K562 (cell line): Measurements from ENCODE around the gene C11orf54. TPM values are rescaled to one million over a fixed set of nuclear protein-coding genes. Genes with fewer than 3 reads are reported as not detected.

Experiments used
- ADNP ChIP-seq: fragments of 200-800 bp; sonication (Bioruptor generic); IDR thresholded peaks from 2 replicates; pipeline ENCODE4 v1.6.1; 2016; ENCODE audit warnings: missing genetic modification characterization, missing compliant biosample characterization
- MXI1 ChIP-seq: IDR thresholded peaks from 2 replicates; pipeline ENCODE4 v1.6.1; 2011; ENCODE audit warnings: low read depth, mild to moderate bottlenecking, improper control_type of control experiment, low read length
- POLR3G ChIP-seq: IDR thresholded peaks from 2 replicates; pipeline ENCODE4 v1.6.1; 2011; ENCODE audit not compliant: insufficient read length, insufficient replicate concordance; ENCODE audit errors: extremely low read depth
- RNF2 ChIP-seq: sonication (generic); IDR thresholded peaks from 2 replicates; pipeline ENCODE4 v1.6.1; 2016
- ZNF274 ChIP-seq: IDR thresholded peaks from 2 replicates; pipeline ENCODE4 v1.6.1; 2011; ENCODE audit warnings: low read depth, mild to moderate bottlenecking, low read length, moderate library complexity, borderline replicate concordance
- ZNF3 ChIP-seq: fragments of 250-450 bp; sonication (Bioruptor Pico); IDR thresholded peaks from 2 replicates; pipeline ENCODE4 v1.5.0; 2021; ENCODE audit warnings: mild to moderate bottlenecking, moderate library complexity
- ZNF445 ChIP-seq: fragments of 250-450 bp; sonication (Bioruptor Pico); IDR thresholded peaks from 2 replicates; pipeline ENCODE4 v1.4.0; 2020; ENCODE audit warnings: low read depth, mild to moderate bottlenecking, moderate library complexity
- ZNF764 ChIP-seq: fragments of 250-450 bp; sonication (Bioruptor Pico); IDR thresholded peaks from 2 replicates; pipeline ENCODE4 v1.4.0; 2020; ENCODE audit warnings: low read depth, mild to moderate bottlenecking, moderate library complexity
- ZNF77 ChIP-seq: fragments of 250-450 bp; sonication (Bioruptor Pico); IDR thresholded peaks from 2 replicates; pipeline ENCODE4 v1.5.0; 2020
- ZZZ3 ChIP-seq: fragments of 450-650 bp; IDR thresholded peaks from 2 replicates; pipeline ENCODE4 v1.6.1; 2016; ENCODE audit warnings: antibody characterized with exemption, mild to moderate bottlenecking, moderate library complexity
- polyA plus RNA-seq, 8 experiments: library from polyadenylated mRNA; depleted of rRNA in 4 of 8; stranded (reverse) in 5 of 8; unstranded in 3 of 8; fragments of >200 nt; fragmentation: Nextera tagmentation in 2 of 8; fragmentation: Illumina TruSeq in 1 of 8; extraction: Ambion mirVana in 2 of 8; extraction: Trizol in 1 of 8; gene quantifications; 2 replicates each; pipeline versions ENCODE4 v1.2.1 to v1.2.3, GENCODE V29; 2011 to 2014; ENCODE audit warnings: inconsistent platforms in 1 of 8, missing spikeins in 1 of 8
- total RNA-seq, 7 experiments: library from RNA; depleted of rRNA in 6 of 7; stranded (reverse); fragments of >200 nt in 6 of 7; fragmentation: Illumina TruSeq in 2 of 7; extraction: Trizol in 2 of 7; gene quantifications; 2 replicates each; pipeline versions ENCODE4 v1.2.1 to v1.2.3, GENCODE V29; 2011 to 2021; ENCODE audit warnings: low replicate concordance in 1 of 7
- TF ChIP-seq, protein P1 (sequence below), 2 experiments: fragments of 450-650 bp; formaldehyde crosslinking in 1 of 2; IDR thresholded peaks; 2 replicates each; pipeline versions ENCODE4 v1.4.0 to v1.6.1; 2014 to 2020; ENCODE audit warnings: mild to moderate bottlenecking in 2 of 2, borderline replicate concordance in 1 of 2, low read depth in 1 of 2
- TF ChIP-seq, protein P2 (sequence below): fragments of 450-650 bp; formaldehyde crosslinking; conservative IDR thresholded peaks from 2 replicates; pipeline ENCODE4 v1.4.0; 2022; ENCODE audit warnings: mild to moderate bottlenecking, missing genetic modification characterization
- TF ChIP-seq, protein P3 (sequence below): fragments of 250-450 bp; sonication (Bioruptor Pico); IDR thresholded peaks from 2 replicates; pipeline ENCODE4 v1.4.0; 2020

Gene C11orf54
- total and polyA plus RNA-seq, 9 of the 15 experiments (the other 6 are each of a cell fraction or from before 2014, with no cell fraction given): 13.4 to 33.0 (median 23.1) TPM

DNA sequence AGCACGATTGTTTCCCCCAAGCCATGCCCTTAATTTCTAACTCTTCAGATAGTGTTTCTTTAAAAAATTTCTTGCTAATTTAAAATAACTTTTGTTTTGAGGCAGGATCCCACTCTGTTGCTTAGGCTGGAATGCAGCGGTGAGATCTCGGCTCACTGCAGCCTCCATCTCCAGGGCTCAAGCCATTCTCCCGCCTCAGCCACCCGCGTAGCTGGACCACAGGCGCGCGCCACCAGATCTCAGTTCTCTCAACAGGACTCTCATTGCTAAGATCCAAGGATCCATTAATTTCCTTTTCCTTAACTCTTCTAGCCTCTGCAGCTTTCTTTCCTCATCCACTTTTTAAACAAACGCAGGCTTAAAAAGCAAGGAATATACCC, 42.3 kb downstream of the C11orf54 start (continued):
- TF ChIP-seq, protein P1, sequence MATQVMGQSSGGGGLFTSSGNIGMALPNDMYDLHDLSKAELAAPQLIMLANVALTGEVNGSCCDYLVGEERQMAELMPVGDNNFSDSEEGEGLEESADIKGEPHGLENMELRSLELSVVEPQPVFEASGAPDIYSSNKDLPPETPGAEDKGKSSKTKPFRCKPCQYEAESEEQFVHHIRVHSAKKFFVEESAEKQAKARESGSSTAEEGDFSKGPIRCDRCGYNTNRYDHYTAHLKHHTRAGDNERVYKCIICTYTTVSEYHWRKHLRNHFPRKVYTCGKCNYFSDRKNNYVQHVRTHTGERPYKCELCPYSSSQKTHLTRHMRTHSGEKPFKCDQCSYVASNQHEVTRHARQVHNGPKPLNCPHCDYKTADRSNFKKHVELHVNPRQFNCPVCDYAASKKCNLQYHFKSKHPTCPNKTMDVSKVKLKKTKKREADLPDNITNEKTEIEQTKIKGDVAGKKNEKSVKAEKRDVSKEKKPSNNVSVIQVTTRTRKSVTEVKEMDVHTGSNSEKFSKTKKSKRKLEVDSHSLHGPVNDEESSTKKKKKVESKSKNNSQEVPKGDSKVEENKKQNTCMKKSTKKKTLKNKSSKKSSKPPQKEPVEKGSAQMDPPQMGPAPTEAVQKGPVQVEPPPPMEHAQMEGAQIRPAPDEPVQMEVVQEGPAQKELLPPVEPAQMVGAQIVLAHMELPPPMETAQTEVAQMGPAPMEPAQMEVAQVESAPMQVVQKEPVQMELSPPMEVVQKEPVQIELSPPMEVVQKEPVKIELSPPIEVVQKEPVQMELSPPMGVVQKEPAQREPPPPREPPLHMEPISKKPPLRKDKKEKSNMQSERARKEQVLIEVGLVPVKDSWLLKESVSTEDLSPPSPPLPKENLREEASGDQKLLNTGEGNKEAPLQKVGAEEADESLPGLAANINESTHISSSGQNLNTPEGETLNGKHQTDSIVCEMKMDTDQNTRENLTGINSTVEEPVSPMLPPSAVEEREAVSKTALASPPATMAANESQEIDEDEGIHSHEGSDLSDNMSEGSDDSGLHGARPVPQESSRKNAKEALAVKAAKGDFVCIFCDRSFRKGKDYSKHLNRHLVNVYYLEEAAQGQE (IDR thresholded peaks at IDR 0.05; ENCODE audit: borderline replicate concordance): no peak
- TF ChIP-seq, protein P1 (CRISPR knock-in tag; IDR thresholded peaks at IDR 0.05; ENCODE audit: low read depth): no peak
- TF ChIP-seq MXI1 (no peak), ZNF274 (no peak), ADNP (tag) (no peak), RNF2 (0 out of 2 replicates have a peak, but pooled peaks have one; percentile 7), POLR3G (no peak), ZNF445 (CRISPR knock-in tag) (no peak), ZNF3 (CRISPR knock-in tag) (no peak), ZZZ3 (0 out of 2 replicates have a peak, but pooled peaks have one; percentile 47), ZNF77 (CRISPR knock-in tag) (no peak), ZNF764 (CRISPR knock-in tag) (no peak)
- TF ChIP-seq, protein P2, sequence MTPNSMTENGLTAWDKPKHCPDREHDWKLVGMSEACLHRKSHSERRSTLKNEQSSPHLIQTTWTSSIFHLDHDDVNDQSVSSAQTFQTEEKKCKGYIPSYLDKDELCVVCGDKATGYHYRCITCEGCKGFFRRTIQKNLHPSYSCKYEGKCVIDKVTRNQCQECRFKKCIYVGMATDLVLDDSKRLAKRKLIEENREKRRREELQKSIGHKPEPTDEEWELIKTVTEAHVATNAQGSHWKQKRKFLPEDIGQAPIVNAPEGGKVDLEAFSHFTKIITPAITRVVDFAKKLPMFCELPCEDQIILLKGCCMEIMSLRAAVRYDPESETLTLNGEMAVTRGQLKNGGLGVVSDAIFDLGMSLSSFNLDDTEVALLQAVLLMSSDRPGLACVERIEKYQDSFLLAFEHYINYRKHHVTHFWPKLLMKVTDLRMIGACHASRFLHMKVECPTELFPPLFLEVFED: 0 out of 2 replicates have a peak, but pooled peaks have one; percentile 79
- TF ChIP-seq, protein P3, sequence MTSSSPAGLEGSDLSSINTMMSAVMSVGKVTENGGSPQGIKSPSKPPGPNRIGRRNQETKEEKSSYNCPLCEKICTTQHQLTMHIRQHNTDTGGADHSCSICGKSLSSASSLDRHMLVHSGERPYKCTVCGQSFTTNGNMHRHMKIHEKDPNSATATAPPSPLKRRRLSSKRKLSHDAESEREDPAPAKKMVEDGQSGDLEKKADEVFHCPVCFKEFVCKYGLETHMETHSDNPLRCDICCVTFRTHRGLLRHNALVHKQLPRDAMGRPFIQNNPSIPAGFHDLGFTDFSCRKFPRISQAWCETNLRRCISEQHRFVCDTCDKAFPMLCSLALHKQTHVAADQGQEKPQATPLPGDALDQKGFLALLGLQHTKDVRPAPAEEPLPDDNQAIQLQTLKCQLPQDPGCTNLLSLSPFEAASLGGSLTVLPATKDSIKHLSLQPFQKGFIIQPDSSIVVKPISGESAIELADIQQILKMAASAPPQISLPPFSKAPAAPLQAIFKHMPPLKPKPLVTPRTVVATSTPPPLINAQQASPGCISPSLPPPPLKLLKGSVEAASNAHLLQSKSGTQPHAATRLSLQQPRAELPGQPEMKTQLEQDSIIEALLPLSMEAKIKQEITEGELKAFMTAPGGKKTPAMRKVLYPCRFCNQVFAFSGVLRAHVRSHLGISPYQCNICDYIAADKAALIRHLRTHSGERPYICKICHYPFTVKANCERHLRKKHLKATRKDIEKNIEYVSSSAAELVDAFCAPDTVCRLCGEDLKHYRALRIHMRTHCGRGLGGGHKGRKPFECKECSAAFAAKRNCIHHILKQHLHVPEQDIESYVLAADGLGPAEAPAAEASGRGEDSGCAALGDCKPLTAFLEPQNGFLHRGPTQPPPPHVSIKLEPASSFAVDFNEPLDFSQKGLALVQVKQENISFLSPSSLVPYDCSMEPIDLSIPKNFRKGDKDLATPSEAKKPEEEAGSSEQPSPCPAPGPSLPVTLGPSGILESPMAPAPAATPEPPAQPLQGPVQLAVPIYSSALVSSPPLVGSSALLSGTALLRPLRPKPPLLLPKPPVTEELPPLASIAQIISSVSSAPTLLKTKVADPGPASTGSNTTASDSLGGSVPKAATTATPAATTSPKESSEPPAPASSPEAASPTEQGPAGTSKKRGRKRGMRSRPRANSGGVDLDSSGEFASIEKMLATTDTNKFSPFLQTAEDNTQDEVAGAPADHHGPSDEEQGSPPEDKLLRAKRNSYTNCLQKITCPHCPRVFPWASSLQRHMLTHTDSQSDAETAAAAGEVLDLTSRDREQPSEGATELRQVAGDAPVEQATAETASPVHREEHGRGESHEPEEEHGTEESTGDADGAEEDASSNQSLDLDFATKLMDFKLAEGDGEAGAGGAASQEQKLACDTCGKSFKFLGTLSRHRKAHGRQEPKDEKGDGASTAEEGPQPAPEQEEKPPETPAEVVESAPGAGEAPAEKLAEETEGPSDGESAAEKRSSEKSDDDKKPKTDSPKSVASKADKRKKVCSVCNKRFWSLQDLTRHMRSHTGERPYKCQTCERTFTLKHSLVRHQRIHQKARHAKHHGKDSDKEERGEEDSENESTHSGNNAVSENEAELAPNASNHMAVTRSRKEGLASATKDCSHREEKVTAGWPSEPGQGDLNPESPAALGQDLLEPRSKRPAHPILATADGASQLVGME (CRISPR knock-in tag): peak; percentile 93
